T-helper 22 cell (primary cell): Measurements from ENCODE around the gene DRC7.
A peak's percentile ranks its signal among the peaks of the same experiment; 100 is the strongest.

ENCODE experiments used
- DNase-seq: peaks from one replicate; pipeline ENCODE4 v3.0.0-alpha.2; 2020; ENCODE audit warnings: low read depth

Gene DRC7

DNA sequence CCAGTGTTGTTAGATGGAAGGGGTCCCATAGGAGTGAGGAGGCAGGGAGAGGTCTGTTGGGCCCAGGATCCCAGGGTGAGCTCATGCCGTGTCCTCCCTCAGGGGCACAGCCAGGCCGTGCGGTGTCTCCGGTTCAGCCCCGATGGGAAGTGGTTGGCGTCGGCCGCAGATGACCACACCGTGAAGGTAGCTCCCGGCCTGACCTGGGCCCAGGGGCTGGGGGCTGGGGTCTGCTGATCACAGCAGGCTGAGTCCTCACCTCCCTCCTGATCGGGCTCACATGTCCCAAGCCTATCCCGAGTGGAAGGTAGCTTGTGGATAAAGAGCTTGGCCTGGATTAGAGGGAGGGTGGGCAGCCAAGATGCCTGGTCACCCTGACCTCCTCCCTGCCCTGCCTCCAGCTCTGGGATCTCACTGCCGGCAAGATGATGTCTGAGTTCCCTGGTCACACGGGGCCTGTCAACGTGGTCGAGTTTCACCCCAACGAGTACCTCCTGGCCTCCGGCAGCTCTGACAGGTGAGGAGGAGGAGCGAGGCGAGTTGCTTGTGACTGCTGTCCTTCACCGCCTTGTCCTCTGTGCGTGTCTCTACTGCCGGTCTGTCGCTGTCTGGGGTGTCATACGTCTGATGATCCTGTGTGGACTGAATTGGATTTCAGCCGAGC is 57.1 kb downstream of the DRC7 start:
- no peak for DNase-seq

DNA sequence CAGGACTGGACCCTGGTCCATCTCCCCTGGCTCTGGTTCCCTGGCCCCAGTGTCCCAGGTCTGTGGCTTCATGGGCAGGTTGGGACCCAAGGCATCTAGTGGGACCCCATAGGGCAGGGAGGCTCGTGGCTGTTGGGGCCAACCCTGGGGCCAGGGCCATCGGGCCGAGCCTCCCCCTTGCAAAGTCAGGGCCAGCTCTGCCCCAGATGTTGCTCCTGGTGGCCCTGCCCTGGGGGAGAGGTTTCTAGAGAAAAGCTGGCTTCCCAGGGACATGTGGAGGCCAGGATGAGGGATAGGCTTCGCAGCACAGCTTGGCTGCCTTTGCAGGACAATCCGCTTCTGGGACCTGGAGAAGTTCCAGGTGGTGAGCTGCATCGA is 57.6 kb downstream of the DRC7 start:
- DNase-seq, result no peak

DNA sequence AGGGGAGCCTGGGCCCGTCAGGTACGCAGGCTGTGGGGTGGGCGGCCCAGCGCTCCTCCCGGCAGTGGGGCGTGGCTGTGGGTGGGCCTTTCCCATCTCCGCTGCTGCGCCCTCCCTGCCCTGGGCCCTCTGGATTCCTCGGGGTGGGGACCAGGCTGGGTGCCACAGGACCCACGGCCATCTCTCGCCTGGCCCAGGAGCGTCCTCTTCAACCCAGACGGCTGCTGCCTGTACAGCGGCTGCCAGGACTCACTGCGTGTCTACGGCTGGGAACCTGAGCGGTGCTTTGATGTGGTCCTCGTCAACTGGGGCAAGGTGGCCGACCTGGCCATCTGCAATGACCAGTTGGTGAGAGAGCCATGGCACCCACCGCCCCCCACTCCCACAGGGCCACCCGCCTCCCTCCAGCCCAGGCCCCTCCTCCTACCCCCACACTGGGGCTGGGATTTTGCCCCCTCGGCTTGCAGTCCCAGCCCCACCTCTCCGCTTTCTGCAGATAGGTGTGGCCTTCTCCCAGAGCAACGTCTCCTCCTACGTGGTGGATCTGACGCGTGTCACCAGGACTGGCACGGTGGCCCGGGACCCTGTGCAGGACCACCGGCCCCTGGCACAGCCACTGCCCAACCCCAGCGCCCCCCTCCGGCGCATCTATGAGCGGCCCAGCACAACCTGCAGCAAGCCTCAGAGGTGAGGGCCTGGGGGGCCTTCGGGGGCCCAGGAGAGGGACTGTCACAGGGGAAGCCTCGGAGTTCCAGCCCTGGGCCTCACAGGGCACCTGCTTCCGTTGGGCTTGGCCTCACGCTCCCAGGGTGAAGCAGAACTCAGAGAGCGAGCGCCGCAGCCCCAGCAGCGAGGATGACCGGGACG is 58.2 kb downstream of the DRC7 start:
- DNase-seq, result no peak

DNA sequence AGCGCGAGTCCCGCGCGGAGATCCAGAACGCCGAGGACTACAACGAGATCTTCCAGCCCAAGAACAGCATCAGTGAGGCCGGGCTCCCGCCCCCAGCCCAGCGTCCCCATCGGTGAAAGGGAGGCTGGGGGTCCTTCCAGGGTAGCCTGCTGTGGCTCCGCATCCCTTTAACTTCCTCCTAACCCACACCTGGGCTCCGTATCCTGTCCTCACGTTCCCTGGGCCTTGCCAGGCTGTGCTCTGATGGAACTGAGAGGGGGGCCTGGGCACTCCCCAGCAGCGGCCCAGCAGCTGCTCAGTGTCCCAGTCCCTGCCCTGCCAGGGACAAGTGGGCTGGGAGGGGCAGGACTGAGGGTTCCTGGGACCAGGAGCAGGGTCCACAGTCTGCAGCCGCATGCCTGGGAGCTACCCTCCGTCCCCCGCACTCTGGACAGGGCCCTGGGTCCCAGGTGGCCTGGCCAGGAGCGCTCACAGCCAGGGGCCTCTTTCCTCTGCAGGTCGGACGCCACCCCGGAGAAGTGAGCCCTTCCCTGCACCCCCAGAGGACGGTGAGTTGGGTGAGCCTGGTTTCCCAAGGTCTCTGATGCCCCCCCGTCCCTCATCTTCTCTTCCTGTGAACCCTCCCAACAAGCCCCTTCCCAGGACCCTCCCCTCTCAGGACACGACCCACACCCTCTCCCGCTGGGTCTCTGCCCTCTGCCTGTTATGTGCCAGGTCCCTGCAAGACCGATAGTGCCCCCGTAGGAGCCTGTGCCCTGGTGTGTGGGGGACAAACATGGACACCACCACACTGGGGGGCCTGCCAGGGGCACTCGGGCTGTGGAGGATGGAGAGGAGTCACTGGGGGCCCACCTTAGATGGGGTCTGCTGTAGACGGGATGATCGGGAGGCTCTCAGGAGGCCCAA is 59.1 kb downstream of the DRC7 start:
- DNase-seq, result no peak

DNA sequence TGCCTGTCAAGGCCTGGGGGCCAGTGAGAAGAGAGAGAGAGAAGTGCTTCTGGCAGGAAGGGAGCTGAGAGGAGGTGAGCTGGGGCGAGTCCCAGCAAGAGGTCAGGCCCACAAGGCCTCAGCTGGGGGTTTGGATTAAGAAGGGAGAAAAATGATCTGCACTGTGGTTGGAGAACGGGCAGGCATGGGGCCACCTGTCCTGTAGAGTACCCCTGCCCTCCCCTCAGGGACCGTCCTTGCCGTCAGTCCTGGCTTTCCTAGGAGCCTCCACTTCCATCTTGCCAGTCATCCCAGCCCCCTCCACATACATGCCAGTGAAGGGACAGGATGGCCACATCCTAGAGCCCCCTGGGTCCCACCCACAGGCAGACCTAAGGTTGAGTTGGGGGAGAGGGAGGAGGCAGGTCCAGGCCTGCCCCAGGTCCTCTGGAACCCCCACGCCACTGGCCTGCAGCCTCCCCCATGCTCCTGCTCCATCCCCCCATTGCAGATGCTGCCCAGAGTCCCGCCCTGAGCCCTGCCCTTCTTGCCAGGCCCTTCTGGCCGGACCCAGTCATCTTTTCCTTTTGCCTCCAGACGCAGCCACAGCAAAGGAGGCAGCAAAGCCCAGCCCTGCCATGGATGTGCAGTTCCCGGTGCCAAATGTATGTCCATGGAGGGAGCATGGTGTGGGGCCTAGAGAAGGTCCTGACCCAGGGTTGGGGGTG is 59.9 kb downstream of the DRC7 start:
- no peak for DNase-seq

DNA sequence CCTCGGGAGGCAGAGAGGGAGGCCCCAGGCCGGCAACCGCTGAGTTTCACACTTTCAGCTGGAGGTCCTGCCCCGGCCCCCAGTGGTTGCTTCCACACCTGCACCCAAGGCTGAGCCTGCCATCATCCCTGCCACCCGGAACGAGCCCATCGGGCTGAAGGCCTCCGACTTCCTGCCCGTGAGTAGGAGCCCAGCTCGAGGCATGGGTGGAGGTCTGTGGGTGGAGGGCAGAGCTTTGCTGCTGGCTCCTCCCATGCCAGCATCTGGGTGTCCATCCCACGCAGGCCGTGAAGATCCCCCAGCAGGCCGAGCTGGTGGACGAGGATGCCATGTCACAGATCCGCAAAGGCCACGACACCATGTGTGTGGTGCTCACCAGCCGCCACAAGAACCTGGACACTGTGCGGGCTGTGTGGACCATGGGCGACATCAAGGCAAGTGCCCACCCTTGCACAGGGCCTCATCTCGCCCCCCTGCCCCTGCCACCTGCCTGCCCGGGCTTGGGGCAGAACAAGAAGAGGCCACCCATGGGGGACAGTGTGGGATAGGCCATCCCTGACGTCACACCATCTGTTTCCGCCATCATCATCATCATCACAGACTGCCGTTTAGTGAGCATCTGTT is 60.6 kb downstream of the DRC7 start:
- no peak for DNase-seq

DNA sequence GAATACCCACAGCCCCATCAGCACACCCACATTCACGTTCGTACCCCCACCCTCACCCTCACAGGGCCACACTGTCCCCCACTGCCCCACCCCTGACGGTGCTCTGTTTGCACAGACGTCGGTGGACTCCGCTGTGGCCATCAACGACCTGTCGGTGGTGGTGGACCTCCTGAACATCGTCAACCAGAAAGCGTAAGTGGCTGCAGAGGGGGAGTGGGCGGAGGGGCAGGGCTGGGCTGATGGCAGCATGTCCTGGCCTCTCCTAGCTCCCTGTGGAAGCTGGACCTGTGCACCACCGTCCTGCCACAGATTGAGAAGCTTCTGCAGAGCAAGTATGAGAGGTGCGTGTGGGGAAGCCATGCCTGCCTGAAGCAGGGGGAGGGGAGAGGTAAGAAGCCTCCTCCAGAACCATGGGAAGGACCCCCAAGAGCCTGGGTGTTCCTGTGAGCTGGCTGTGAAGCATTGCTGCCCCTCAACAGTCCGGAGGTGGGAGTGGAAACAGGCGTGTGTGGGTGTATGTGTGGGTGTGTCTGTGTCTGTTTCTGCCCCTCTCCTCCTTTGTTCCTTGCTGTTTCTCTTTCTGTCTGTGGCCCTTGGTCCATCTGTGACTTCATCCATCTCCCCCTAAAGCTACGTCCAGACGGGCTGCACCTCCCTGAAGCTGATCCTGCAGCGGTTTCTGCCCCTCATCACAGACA is 61.3 kb downstream of the DRC7 start:
- no peak for DNase-seq

DNA sequence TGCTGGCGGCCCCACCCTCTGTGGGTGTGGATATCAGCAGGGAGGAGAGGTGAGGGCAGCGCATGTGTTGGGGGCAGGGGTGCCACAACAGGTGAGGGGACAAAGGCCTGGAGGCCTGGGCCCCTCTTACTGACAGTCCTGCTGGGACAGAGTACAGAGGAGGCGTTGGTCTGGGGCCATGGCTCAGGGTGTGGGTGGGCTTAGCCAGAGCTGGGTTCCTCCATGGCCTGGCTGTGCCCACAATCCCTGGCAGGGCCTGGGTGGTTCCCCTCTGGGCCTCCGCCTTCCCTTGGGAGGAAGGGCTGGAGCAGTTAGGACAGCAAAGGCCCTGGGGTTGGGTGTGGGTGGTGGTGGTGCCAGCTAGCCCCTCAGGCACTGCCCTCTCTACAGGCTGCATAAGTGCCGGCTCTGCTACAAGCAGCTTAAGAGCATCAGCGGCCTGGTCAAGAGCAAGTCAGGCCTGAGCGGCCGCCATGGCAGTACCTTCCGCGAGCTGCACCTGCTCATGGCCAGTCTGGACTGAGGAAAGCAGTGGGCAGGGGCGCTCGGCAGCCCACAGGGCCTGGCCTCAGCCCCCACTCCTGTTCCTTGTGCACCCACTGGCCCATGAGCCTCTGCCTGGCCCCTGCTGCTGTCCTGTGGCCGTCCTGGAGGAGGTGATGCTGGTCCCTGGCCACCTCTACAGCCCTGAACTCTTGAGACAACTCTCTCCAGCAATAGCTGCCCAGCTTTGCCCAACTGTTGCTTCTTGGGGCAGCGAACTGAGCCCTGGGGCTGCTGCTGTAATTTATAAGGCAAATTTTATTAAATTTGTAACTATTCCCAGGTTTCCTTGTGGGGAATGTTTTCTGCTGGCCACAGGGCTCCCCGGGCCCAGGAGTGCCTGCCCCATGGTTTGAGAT is 62.1 kb downstream of the DRC7 start:
- no peak for DNase-seq

DNA sequence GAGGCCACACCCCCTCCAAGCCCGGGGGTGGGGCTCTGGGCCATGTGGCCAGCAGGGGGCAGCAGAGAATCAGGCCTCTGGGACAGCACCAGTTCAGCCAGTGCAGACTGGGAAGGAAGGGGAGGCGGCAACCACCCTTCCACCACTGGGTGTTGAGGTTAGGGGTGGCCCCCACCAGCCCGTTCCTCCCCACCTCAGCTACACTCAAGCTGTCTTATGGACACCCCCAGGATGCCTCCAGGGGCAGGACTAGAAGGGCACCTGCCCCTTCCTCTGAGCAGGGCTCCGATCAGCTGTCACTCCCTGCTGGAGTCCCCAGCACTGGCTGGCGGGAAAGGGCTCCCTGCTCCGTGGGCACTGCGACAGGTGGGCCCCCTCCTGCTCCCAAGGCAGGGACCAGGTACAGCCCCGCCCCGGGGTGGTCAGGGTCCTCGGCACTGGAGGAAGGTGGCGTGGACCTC is 62.8 kb downstream of the DRC7 start:
- DNase-seq, result peak; percentile 59

DNA sequence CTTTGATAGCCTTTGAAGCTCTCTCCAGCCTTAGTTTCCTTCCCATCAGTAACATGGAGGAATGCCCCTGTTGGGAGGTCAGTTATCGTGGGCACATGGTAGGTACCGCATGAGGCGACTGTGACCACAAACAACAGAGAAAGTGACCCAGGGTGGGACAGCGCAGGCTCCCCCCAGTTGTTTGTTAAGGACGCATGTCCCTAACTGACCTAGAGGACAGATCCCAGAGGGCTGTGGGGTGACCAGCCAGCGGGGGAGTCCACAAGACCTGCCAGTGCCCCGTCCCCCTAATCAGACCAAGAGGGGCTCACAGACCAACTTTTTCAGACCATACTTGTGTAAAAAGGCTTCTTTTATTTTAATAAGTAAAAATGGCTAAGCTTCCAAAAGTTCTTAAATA is 63.3 kb downstream of the DRC7 start:
- no peak for DNase-seq

DNA sequence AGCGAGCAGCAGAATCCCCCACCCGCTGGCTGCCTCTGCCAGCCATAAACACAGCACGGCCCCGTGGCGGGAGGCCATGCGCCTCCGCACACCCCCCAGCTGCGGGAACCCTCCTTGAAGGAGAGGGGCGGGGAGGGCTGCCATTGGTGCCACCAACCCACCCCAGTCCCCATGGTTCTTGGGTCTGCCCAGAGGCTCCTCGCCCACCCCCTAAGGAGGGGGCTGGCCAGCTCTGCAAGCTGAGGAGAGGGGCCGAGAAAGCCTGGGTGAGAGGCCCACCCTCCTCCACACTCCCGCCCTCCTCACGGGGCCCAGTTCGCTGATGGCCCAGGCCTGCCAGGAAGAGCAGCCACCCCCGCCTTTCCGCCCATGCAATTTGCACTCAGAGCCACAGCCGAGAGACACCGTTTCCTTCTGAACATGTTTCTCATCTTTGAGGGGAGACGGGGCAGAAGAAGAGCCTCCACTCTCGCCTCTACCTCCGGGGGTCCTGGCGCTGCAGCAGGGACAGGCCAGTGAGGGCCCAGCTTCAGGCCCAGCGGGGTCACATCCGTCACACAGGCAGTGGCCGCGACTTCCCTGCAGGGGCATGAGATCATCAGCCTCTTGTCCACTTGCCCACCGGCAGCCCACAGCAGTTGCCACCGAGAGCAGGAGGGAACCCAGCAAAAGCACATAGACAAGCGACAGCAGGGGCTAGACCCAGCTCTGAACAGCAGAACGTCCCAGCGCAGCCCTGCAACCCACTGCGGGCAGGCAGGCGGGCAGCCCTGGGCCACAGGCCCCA is 63.9 kb downstream of the DRC7 start:
- DNase-seq, result no peak

DNA sequence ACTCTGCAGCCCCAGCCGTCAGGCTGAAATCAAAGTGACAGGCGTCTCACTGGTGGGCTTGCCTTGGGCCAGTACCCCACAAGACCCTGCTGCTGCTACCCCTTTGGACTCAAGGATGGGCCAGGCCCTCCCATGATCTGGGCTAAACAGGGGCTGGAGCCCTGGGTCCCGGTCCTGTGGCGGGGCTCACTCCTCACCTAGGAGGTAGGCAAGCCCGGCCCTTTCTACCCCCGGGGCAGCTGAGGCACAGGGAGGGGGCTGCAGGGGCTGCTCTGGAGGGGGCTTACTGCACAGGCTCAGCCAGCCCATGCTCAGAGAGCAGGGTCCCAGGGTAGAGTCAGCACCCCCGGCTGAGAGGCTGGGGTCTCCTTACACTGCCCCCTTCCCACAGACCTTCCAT is 64.5 kb downstream of the DRC7 start:
- no peak for DNase-seq

DNA sequence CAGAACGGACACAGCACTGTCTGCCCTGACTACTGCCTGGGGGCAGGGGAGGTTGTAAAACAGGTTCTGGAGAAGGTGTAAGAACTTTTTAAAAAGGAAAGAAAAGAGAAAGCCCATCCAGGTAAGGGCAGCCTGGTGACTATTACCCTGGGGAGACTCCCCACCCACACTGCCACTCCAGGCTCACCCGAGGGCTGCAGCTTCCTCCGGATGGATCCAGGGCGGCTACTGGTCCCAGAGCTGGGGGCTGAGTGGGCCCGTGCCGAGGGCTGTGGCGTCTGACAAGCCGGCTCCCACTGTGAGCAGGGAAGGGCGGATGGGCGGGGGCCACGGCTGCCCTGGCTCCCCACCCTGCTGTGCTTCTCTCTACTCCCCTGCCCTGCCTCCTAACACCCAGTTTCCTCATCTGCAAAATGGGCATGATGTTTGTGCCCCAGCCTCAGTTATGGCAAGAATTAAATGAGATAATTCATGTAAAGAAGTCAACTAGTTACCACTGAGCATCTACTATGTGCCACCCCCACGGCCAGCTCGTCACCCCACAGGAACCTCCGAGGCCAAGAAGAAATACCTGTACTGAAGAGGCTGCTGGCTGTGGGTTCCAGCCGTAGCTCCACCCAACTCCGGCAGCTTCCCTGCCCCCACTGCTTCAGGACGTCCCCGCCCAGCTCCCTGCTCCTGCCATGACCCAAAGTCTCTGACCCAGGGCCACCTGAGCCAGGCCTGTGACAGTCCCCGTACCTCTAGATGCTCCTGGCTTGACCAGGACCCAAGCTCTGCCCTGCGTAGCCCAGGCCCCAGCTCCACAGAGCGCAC is 65.1 kb downstream of the DRC7 start:
- DNase-seq, result no peak

DNA sequence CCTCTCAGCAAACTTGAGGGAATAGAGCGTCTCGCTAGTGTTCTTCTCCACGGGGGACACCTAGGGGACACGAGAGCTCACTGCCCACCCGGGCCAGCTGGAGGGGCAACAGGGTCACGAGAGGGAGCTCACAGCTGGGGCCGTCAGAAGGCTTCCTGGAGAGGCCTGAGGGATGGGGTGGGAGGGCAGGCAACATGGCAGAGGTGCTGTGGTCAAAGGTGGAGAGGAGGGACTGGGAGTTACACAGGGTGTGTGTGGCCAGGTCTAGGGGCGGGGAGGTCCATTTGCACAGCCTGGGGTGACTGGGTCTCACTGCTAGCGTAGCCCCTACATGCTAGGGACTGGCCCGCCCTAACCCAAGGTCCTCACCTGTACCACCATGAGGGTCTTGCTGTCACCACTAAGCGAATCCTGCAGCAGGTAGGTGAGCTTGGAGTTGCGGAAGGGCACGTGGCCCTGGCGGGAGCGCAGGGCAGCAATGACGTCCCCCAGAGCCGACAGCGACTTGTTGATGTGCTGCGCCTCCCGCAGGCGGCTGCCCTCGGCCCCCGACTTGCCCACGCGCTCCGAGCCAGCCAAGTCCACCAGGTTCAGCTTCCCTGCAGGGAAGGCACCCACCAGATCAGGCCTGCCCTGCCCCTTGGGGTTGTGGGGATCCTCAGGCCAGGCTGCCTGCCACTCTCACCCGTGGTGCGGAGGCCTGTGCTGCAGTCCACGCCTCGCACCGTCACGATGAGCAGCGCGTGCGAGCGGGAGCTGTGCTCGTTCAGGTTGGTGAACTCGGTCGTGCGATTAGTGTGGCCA is 66.0 kb downstream of the DRC7 start:
- no peak for DNase-seq

DNA sequence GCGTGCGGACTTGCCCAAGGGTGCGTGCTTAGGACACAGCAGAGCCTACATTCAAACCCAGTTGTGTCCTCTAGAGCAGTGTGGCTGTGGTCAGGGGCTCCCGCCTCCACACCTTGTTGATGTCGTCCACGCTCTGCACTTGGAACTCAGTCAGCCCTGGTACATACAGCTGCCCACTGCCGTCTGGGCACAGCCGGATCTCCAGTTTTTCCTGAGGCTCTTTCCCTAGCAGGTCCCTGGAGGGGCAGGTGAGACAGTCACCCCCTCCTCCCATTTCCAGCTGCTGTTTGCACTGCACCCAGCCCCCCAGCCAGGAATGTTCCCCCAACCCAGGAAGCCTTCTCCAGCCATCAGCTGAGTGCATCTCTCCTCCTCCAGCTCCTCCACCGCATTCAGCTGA is 66.7 kb downstream of the DRC7 start:
- DNase-seq, result no peak

DNA sequence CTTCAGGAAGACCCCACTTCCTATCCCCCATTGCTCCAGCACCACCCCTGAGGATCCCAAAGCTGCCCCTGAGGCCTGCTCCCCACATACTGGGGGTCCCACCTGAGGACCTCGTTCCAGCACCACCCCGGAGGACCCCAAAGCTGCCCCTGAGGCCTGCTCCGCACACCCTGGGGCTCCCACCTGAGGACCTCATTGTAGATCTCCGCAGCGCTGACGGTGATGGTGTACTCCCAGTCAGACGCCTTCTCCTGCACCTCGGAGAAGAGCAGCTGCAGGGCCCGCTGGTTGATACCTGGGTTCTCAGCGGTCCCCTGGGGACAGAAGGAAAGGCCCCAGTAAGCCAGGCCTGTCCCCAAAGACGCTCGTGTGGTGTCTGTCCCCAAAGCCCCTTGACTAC is 67.4 kb downstream of the DRC7 start:
- no peak for DNase-seq

DNA sequence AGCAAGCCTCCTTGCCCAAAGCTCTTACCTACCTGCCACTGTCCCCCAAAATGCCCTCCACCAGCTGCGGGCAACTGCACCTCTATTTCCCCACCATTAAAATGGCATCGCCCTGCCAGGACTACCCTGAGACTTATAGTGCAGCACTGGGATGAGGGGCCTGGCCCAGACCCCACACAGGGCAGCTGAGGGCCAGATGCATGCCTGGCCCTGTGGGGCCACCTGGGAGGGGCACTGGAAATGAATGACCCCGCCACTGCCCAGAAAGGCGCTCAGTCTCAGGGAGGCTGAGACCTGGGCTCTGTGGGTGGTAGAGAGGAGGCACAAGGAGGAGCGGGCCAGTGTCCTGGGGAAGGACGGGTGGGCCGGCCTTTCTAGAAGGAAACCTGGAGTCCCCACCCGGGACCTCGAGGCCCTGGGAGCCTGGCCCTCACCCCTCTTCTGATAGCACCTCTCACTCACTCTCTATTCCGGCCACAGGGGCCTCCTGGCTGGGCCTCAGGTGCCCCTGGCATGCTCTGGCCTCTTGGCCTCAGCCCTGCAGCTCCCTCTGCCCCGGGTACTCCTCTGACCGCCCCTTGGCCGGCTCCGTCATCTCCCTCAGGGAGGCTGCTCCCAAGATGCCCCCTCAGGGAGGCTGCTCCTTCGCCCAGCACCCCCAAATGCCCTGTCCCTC is 67.9 kb downstream of the DRC7 start:
- no peak for DNase-seq
